CD4-positive, alpha-beta T cell treated with Interleukin-4 for 4 hours (primary cell): Measurements from ENCODE around the gene ETNK2.
"Not testable (repeated sequence)": the region's sequence is repeated elsewhere in the genome, so short reads cannot be mapped to it uniquely, and the experiment has no call there.

Experiments used
- DNase-seq: peaks from one replicate; pipeline ENCODE4 v3.0.0-alpha.2; 2020

The ETNK2 gene

DNA sequence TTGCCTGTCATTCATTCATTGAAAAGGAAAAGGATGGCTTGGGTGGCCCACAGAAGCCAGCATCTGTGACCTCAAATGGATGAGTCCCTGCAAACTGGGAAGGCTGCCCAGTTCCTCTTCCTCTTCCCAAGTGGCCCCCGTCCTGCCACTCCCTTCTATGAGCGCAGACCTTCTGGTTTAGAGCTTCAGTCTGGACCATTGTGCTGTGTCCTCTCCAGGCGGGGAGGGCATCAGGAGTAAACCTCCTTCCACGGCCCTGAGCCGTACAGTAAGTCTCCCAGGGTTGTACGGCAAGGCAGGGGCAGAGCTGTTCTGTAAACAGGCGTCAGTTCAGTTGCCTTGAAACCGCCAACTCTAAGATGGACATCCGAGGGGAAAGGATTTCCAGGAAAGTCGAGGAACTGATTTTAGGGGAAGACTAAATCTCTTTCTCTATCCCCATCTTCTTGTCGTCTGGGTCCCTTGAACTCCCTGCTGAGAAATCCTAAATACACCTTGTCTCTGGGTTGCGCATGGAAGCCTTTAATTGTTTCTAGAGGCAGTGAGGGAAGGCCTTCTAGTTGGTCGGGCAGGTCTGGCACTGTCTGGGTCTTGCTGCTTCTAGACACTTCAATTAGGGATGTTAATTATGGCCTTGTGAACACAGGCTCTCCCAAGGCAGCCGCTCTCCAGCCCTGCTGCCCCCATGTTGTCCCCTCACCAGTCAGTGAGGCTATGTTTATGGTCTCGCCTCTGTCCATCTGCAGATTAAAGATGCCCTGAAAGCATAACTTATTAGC lies 56.8 kb downstream of the ETNK2 start:
- DNase-seq = no peak

DNA sequence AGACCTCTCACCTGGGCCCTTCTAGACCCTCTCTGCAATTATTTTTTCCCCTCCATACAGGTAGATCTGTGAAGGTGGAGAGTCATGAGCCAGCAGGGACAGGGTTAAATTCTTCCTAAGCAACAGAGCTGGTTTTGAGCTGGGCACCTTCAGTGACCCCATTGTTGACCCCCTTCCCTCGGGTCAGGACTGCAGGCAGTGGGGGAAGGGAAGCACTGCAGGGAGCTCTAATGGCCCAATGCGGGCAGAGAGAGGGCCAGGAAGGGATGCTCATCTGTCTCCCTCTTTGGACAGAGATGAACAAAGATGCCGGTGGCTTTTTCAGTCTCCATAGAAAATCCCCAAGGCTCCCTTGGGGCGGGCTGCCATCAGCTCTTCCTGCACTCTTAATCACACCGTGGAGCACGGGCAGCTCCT lies 57.5 kb downstream of the ETNK2 start:
- DNase-seq = no peak

DNA sequence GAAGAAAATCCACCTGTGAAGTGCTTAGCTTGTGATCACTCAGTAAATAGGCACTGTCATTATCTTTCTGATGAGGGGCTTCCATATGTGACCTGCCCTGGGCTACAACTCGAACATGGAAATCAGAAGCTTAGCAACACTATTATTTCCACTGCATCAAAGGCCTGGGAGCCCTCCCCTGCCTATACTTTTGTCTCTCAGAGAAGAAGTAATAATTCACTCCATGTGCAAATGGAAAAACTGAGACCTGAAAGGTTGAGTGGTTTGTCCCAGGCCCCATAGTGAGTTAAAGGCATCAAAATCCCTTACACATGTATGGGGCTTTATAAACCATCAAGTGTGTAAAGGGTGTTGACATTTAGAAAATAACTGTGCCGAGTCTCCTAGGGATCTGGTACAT lies 58.1 kb downstream of the ETNK2 start:
- no peak for DNase-seq

DNA sequence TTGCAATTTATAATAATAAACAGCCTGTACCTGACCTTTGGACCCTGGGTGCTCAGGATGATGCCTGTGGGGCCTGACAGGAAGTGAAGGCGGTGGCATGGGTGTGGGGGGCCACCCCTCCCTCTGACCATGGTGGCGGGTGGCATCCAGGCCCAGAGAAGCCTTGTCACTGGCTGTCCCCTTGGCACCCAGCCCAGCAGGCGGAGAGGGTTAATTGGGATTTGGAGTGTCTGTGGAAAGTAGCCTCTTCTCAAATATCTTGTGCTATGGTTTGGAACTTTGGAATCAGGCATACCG lies 58.5 kb downstream of the ETNK2 start:
- no peak for DNase-seq

DNA sequence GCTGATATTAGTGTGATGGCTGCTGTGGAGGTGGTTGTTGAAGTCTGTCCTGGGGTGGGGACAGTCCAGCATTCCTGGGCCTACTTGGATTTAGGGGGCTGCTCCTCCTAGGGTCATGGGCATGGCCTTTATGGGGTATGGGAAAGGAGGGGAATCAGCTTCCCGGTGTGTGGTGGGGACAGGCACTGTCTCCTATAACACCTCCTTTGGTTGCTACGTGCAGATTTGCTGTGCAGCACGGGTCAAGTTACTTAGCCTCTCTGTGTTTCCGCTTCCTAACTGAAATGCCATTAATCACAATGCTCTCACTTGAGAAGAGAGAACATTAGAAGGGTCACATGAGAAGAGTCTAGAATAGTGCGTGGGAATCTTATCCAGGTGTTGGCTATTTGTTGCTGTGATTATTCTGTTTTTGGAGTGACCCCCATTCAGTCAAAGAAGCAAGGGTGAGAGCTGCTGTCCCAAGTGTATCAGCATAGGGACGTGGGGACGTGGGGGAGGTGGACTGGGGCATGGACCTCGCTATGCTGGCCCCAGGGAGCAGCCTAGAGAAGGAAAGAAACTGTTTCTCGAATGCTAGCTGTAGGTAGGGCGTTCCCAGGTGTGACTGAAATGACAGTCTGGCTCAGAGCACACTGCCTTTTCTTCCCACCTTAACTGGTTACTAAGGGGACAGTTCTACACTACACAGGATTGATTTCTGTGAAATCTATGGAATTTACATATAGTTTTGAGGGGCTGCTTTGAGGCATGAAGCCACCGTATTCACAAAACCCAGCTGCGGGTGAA lies 59.0 kb downstream of the ETNK2 start:
- DNase-seq = no peak

DNA sequence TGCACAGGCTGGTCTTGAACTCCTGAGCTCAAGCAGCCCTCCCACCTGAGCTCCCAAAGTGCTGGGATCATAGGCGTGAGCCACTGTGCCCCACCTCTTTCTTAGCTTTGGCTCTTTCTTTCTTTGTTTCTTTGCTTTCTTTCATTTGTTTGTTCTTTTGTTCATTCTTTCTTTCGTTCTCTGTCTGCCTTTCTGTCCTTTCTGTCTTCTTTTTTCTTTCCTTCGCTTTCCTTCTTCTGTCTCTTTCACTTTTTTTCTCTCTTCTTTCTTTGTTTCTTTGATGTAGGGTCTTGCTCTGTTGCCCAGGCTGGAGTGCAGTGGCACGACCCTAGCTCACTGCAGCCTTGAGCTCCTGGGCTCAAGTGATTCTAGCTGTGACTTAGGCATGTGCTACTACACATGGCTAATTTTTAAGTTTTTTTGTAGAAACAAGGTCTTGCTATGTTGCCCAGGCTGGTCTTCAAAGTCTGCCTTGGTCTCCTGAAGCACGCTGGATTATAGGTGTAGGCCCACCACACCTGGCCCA lies 60.0 kb downstream of the ETNK2 start:
- DNase-seq = no peak

DNA sequence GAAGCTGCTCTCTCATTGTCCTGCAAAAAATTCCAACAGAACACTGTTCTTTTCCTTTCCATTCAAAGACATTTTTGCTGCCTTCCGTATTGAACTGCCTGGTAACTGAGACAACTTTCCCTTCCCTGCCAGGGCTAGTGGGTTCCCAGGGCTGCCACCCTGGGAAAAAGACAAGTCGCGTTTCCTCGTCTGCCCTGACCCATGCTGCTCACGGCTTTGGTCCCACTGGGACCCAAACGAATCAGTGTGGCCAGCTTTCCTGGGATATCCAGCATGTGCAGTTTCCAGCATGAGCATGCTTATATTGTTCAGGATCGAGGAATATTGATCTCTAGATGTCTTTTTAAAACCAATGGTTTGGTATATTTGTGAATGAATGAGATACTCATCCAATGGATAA lies 60.8 kb downstream of the ETNK2 start:
- no peak for DNase-seq

DNA sequence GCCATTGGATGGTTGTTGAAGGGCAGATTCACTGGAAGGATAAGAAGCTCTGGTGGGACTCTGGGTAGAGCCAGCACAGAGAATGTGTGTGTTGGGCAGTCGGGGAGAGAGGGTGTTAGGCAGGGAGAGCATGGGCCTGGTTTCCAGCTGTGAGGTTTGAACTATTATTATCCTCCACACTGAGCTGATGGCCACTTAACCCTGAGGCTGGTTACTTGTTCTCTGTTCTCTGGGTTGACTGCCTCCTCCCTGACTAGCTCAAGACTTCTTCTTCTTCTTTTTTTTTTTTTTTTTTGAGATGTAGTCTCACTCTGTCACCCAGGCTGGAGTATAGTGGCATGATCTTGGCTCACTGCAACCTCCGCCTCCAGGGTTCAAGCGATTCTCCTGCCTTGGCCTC lies 61.7 kb downstream of the ETNK2 start:
- DNase-seq = not testable (repeated sequence)

DNA sequence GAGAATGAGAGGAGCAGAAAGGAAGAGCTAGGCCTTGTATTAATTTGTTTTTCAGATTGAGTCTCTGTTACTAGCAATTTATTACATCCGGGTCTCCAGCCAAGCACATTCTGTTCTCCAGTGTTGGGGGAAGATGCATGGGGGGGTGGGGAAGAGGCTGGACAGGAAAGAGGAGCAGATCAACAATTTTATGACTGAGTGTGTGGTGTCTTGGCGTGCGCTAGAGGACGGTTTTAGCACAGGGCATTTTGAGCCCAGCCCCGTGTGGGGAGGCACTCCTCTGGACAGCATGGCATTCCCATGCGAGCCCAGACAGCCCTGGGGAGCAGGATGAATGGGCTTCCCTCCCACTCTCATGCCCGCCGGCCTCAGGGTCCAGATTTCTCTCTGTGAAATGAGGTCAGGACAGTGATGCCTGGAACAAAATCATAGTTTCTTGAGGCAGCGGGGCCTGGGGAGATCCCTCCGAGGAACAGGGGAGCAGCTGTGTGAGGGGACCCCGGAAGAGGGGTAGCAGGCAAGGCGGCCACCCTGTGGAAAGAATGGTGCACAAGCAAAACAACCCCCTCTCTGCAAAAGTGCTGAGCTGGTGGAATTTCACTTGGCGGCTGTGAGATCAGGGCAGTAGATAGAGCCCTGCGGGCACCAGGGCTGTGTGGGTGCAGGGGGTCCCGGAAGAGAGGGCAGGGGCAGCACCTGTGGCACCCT lies 62.6 kb downstream of the ETNK2 start:
- DNase-seq = no peak

DNA sequence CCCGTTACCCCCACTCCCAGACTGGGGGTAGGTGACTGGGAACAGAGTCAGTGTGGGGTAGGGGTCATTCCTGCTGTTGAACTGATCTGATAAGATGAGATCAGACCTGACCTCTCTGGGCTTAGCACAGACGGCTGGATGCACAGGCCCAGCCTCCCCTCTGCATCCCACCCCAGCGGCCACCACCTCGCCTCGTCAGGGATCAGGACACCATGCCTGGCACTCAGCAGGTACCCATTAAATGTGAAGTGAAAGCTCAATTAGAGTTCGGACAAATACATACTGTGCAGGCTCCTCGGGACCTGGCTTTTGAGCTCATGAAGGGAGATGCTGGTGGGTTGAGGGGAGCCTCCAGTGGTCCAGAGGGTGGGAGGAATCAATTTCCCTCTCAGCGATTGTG lies 63.2 kb downstream of the ETNK2 start:
- no peak for DNase-seq

DNA sequence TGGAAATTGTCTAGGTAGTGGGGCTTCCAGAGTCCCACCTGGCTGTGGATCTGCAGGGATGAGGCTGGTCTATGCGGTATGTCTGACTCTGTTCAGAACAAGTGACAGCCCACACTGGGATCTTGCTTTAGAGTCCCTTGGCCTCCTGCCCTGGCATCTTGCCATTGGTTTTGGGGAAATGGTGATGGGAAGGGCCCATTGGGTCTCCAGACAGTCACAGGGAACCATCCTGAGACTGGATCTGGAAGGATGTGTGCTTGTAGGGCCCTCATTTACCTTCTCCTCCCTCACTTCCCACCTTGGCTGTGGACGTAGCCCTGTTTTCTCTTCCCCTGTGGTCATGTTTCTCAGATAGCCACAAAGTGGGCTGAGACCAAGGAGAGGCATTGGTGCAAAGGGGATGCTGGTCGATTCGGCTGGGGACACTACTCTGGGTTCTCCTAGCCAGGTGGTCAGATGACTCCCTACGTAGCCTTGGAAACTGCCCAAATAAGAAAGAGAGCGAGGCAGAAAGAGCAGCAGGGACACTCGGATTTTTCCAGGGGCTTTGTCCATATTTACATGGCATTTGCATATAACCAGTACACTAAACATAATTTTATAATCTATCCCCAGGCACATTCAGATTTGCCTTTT lies 63.8 kb downstream of the ETNK2 start:
- DNase-seq = no peak

DNA sequence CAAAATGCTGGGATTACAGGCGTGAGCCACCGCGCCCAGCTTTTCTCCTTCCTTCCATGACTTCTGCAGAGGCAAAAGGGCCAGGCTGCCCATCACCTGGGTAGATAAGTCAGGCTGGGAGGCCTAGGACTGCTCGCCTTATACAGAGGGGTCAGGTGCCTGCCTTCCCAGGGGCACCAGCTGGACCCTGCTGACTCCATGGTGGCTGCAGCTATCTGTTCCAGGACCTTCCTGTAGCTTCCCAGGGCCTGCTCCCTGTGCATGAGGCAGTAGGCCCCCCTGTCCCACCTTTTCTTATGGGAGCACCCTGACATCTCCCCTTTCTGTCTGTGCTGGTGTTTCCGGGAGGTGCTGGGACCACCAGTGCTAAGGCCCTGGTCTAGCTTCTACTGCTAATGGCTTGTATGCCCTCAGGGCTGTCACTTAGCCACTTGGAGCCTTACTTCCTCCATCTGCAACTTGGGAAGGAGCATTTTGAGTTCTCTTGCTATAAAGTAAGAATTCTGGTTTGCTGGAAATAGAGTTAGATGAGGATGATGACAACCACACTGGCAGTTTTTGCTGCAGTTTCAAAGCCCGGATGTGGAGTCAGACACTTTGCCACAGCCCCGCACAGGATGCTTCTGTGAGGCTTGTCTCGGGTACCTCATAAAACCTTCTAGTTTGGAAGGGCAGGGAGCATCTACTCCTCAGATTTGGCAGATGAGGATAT lies 64.5 kb downstream of the ETNK2 start:
- DNase-seq = no peak

DNA sequence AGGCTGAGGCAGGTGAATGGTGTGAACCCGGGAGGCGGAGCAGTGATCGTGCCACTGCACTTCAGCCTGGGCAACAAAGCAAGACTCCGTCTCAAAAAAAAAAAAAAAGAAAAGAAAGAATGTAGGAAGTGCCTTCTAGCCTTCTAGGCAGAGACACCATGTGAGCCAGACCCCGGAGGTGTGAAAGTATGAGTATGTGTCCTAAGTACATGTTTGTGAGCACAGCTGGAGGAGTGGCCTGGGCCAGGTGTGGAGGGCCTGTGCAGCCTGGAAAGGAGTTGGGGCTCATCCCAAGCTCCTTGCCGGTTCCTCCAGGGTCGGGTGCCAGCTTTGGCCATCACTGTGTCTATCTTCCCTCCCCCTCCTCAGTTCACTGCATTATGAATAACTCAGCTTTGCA lies 66.0 kb downstream of the ETNK2 start:
- no peak for DNase-seq

DNA sequence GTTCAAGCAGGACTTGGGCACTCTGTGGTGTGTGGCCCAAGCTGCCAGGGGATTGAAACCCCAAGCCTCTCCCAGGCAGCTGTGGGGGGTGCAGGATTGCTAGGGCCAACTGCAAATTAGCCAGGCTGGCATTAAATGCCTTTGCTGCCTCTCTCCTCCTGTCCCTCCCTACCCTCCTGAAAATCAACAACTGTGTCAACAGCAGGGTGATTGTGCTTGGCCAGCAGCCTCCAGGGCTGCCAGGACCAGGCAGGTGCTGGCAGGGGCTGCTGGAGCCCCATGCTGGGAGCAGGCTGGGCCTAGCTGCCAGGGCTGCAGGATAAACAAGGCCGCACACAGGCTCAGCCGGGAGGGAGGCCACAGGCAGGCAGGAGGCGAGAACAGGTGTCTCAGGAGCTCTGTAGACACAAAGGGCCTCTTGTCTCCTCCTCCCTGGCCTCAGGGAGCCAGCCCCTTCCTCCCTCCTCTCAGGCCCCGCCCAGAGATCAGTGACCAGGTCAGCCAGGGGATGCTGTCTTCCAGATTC lies 67.5 kb downstream of the ETNK2 start:
- DNase-seq = no peak

DNA sequence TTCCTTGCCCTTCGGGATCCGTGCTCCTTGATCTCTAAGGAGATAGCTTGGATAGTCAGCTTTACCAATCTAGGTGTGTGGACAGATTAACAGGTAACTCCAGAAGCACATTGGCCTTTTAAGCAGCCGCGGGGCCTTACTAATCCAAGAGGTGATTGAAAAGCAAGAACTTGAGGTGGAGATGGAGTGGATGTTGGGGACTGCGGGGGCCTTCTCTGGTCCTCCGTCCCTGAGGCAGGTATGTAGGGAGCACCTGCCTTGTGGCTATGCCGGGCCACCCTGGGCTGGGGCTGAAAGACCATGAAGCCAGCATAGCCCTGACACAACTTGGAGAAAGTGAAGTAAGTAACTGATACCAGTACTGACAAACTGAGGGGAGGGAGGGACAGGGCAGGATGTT lies 68.4 kb downstream of the ETNK2 start:
- no peak for DNase-seq

DNA sequence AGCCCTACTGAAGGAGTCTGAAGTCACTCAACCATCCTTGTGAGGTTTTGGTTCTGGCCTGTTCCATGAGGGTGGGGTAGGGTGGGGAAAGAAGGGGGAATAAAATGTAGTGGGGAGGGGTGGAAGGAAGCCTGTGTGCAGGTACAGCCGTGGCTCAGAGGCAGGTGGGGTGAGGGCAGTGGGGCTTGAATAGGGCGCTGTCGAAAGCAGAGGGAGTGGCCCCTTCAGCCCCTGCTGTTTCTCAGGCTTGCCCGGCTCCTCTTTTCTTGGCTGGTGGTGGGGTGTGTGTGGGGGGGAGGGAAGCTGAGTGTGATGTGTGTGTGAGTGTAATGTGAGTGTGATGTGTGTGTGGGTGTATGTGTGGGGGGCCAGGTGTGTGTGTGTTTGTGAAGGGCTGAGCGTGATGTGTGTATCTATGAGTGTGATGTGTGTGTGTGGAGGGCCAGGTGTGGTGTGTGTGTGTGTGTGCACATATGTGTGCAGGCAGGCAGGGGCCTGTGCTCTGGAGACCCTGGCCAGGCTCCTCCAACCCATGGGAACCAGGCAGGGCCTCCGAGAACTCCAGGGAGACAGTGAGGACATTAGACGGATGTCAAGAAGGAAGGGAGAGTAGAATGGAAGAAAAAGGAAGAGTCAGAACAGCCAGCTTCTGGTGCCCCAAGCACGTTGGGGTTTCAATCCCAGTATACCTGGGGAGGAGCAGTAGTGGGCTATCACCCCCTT lies 69.9 kb downstream of the ETNK2 start:
- DNase-seq = no peak

DNA sequence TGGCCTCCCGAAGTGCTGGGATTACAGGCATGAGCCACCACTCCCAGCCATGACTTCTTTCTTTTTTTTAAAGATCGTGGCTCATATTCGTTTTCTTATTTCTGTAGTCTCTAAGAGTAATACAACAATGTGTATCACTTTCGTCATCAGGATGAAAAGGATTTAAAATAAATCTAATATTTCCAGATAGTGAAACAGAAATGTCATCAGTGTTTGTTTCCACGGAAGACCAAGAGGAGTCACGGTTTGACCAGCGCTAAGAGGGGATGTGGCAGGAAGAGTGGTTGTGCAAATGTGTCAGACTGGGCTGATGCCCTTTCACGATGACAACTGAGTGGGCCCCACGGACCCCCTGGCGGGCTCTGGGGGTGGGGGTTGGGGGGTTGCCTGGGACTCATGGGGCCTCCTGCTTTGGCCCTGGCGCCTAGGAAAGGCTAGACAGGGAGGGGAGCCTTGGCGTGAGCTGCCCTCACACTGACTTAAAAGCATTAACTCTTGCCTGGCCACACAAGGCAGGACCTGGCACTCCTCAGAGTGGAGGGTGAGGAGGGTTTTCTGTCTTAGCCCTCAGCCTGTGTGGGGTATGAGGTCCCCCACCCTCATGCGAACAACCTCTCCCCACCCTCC lies 70.6 kb downstream of the ETNK2 start:
- DNase-seq = no peak
